Measurements from ENCODE around the gene RASSF8. TPM values are rescaled to one million over a fixed set of nuclear protein-coding genes. Genes with fewer than 3 reads are reported as not detected.

RASSF8 gene
- total and polyA plus RNA-seq, 8 donors, result 3.7 to 66.8 (median 10.5) TPM

DNA sequence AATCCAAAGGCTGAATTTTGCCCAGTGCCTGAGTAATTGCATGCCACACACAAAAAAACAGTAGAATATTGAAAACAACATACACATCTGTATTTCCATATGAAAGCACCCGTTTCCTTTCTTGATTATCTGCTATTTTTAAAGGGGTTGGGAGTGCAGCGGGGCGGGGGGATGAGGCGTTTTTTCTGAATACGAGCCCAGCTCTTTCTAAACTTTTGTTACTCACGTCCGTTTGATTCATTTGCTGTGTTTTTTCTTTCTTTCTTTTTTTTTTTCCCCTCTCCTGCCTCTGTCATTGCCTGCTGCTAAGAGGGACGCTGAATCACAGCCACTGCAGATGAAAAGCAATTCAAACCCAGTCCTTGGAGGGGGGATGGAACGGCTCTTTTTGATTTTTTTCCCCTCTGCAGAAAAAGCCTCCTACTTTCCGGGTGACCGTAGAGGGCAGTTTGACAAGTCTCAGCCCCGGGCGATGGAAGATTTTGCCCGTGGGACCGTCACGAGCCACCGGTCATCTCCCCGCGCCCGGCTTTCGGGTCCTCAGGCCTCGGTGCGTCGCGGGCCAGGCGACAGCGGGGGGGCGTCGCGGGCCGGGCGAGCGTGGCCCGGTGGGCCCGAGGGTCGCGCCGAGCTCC, 572 bp upstream of the RASSF8 start:
- no peak for DNase-seq
- Histone ChIP-seq H3K27me3 (peaks cover 0 to 14% (median 0%) of the 10 kb centered on the region in 3 donors), H3K27ac (peak overlapping the region; percentile 90 to 96 (median 95)), H3K36me3 (peaks cover 0 to 7% (median 0%) of the 10 kb centered on the region in 4 donors), H3K9me3 (no peaks in the 10 kb centered on the region), H3K4me1 (peaks cover 0 to 39% (median 22%) of the 10 kb centered on the region in 4 donors), H3K4me3 (peak overlapping the region; percentile 74 to 83 (median 78))
- TF ChIP-seq, protein P1, sequence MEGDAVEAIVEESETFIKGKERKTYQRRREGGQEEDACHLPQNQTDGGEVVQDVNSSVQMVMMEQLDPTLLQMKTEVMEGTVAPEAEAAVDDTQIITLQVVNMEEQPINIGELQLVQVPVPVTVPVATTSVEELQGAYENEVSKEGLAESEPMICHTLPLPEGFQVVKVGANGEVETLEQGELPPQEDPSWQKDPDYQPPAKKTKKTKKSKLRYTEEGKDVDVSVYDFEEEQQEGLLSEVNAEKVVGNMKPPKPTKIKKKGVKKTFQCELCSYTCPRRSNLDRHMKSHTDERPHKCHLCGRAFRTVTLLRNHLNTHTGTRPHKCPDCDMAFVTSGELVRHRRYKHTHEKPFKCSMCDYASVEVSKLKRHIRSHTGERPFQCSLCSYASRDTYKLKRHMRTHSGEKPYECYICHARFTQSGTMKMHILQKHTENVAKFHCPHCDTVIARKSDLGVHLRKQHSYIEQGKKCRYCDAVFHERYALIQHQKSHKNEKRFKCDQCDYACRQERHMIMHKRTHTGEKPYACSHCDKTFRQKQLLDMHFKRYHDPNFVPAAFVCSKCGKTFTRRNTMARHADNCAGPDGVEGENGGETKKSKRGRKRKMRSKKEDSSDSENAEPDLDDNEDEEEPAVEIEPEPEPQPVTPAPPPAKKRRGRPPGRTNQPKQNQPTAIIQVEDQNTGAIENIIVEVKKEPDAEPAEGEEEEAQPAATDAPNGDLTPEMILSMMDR (IDR thresholded peaks at IDR 0.05), result no peak
- TF ChIP-seq POLR2AphosphoS5 (IDR thresholded peaks at IDR 0.05), result no peak
- TF ChIP-seq POLR2A (IDR thresholded peaks at IDR 0.05), result no peak
- TF ChIP-seq EP300 (IDR thresholded peaks at IDR 0.05), result no peak
- WGBS, 5 donors, result 1 to 3% (median 1%) methylated on average over 20 to 38 of the region's 38 CpGs
- intact Hi-C loops (cut with DNase I; ENCODE audit: low total_unique reads), result no loop called here

DNA sequence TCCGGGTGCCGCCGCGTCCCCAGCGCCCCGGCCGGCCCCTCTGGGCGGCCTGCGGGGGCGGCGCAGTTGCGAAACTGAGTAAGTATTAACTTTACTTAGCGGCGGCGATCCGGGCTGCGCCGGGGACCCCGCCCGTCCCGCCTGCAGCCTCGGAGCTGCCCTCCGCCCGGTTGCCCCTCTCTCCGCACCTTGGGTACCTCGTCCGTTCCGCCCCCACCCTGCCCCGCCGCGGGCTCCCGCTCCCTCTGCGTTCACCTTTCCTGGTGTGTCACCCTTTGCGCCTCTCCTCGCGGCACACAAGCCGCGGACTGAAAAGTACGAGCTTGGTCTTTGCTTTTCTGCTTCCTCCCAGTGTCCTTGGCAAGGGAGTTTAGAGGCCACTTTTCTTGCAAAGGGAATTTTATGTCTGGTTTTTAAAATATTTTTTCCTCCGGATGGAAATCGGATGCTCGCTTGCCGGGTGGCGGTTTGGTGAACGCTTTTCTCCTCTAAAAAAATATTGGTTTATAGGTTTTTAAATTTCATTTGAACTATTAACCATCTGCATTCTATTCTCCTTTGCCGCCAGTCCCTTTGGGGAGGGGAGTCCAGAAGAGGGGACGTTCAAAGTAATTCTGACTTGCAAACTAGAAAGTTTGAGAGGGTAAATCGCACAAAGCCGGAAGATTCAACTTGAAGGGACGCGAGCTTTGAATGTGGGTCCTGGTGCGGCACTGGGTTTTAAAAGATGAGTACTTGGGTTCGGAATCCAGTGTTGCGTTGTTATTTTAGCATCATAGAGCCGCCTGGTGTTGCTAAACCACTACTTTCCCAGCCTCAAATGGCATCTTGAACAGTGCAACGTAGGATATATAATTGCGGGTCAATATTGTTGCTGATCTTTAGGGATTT, 834 bp downstream of the RASSF8 start:
- Histone ChIP-seq H3K27ac (peak overlapping the region; percentile 88 to 96 (median 95)), H3K4me3 (peak overlapping the region; percentile 74 to 83 (median 78)), H3K36me3 (peaks cover 0 to 7% (median 0%) of the 10 kb centered on the region in 4 donors), H3K4me1 (peaks cover 0 to 47% (median 27%) of the 10 kb centered on the region in 4 donors), H3K27me3 (peaks cover 0 to 14% (median 0%) of the 10 kb centered on the region in 3 donors), H3K9me3 (no peaks in the 10 kb centered on the region)
- TF ChIP-seq POLR2AphosphoS5 (IDR thresholded peaks at IDR 0.05), result peak; percentile 22 to 68 (median 65)
- TF ChIP-seq, protein P1 (IDR thresholded peaks at IDR 0.05), result no peak
- DNase-seq, result peak; percentile 27 to 73
- intact Hi-C loops (cut with DNase I; ENCODE audit: low total_unique reads), result no loop called here
- 0 to 2% (median 0%) methylated on average over 36 to 57 of the region's 57 CpGs for WGBS, 5 donors

DNA sequence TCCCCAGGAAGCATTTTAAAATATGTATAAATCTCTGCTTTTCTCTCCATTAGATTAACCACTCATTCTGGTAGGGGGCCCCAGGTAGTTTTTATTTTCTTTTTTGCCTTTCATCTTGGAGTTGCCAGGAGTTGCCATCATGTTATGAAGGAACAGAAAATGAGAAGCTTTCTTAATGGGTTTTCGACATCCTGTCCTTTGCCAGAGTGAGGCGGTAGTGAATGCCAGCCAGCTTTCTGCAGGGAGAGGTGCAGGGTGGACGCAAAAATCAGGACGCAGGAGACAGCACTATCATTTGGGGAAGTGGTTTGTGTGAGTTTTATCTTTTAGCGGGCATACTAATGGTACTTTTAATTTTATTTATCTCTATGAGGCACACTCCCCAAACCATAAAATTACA, 1.7 kb downstream of the RASSF8 start:
- H3K36me3 ChIP-seq, result peaks cover 0 to 4% (median 0%) of the 10 kb centered on the region in 4 donors
- H3K27me3 ChIP-seq, result peaks cover 0 to 14% (median 0%) of the 10 kb centered on the region in 3 donors
- peak overlapping the region in 4 of 5 donors; percentile 88 to 96 (median 94) for H3K27ac ChIP-seq
- peaks cover 0 to 47% (median 27%) of the 10 kb centered on the region in 4 donors for H3K4me1 ChIP-seq
- H3K4me3 ChIP-seq, result peak overlapping the region; percentile 74 to 83 (median 78)
- no peaks in the 10 kb centered on the region for H3K9me3 ChIP-seq
- DNase-seq, result peak in 1 of 2 donors; percentile 47
- intact Hi-C loops (cut with DNase I; ENCODE audit: low total_unique reads), result no loop called here
- TF ChIP-seq POLR2A (IDR thresholded peaks at IDR 0.05) (no peak), EP300 (IDR thresholded peaks at IDR 0.05) (no peak), POLR2AphosphoS5 (IDR thresholded peaks at IDR 0.05) (no peak)
- TF ChIP-seq, protein P1 (IDR thresholded peaks at IDR 0.05), result no peak
- WGBS, 5 donors, result 11 to 26% (median 23%) methylated on average over 5 of the region's 5 CpGs

DNA sequence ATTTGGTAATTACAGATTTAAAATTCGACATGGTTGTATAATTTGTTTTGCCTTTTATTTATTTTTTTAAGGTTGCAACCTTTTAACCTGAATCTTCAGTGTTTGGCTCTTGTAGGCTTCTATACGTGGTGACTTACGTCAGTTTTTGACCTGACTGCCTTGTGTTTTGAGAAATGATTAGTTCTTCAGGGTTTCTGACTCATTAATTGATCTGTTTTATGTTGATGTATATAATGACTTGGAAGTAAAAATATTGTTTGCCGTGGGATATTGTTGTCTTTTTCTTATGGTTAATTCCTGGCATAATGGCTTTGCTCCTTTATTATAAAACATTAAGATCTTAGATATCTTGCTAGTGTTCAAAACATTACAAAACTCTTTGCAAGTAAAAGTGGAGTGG, 2.5 kb downstream of the RASSF8 start:
- peaks cover 0 to 47% (median 27%) of the 10 kb centered on the region in 4 donors for H3K4me1 ChIP-seq
- intact Hi-C loops (cut with DNase I; ENCODE audit: low total_unique reads), result no loop called here
- DNase-seq, result no peak
- TF ChIP-seq, protein P1 (IDR thresholded peaks at IDR 0.05), result no peak
- TF ChIP-seq POLR2AphosphoS5 (IDR thresholded peaks at IDR 0.05) (no peak), POLR2A (IDR thresholded peaks at IDR 0.05) (no peak), EP300 (IDR thresholded peaks at IDR 0.05) (no peak)
- peak overlapping the region in 3 of 4 donors; percentile 77 to 83 (median 80) for H3K4me3 ChIP-seq
- H3K9me3 ChIP-seq, result no peaks in the 10 kb centered on the region
- peaks cover 0 to under 1% (median 0%) of the 10 kb centered on the region in 4 donors for H3K36me3 ChIP-seq
- WGBS, 5 donors, result 51 to 67% (median 57%) methylated on average over 4 of the region's 4 CpGs
- H3K27me3 ChIP-seq, result peaks cover 0 to 14% (median 0%) of the 10 kb centered on the region in 3 donors
- peak overlapping the region in 2 of 5 donors; percentile 95 to 96 for H3K27ac ChIP-seq
